GM23338 (cell line): ENCODE measurements around the gene ZMYND11. TPM values are rescaled to one million over a fixed set of nuclear protein-coding genes. Genes with fewer than 3 reads are reported as not detected.

Experiments used
- ATAC-seq: fragments of 200-7000 bp; cut with Tn5 transposase; 3 replicates; pipeline ENCODE4 v1.9.1; 2020
- DNase-seq: peaks from one replicate; pipeline ENCODE4 v3.0.0-alpha.2; 2015; ENCODE audit warnings: low spot score
- H2AFZ ChIP-seq: fragments of 200-600 bp; sonication (generic); 2 replicates; pipeline ENCODE4 v1.8.0; 2016; ENCODE audit warnings: antibody characterized with exemption, mild to moderate bottlenecking, moderate library complexity
- H3F3A ChIP-seq: fragments of 200-600 bp; sonication (generic); replicated peaks from 2 replicates; pipeline ENCODE4 v1.8.0; 2017; ENCODE audit warnings: antibody characterized with exemption, mixed run types, low read depth
- H3K27ac ChIP-seq: fragments of 200-600 bp; sonication (generic); 2 replicates; pipeline ENCODE4 v1.6.1; 2016; ENCODE audit warnings: low read depth
- H3K27me3 ChIP-seq: fragments of 200-600 bp; sonication (generic); 2 replicates; pipeline ENCODE4 v1.8.0; 2016; ENCODE audit warnings: mild to moderate bottlenecking, mixed run types, moderate library complexity; ENCODE audit not compliant: insufficient read depth
- H3K36me3 ChIP-seq: fragments of 200-600 bp; sonication (generic); 2 replicates; pipeline ENCODE4 v1.8.0; 2016; ENCODE audit warnings: mild to moderate bottlenecking; ENCODE audit not compliant: insufficient read depth
- H3K4me1 ChIP-seq: fragments of 200-600 bp; sonication (generic); 2 replicates; pipeline ENCODE4 v1.8.0; 2016; ENCODE audit warnings: mild to moderate bottlenecking, moderate library complexity; ENCODE audit not compliant: insufficient read depth
- H3K4me2 ChIP-seq: fragments of 200-600 bp; sonication (generic); 2 replicates; pipeline ENCODE4 v1.7.1; 2017; ENCODE audit warnings: mixed run types
- H3K4me3 ChIP-seq: fragments of 200-600 bp; sonication (generic); 2 replicates; pipeline ENCODE4 v1.6.1; 2016; ENCODE audit warnings: mixed run types
- H3K79me2 ChIP-seq: fragments of 200-600 bp; sonication (generic); replicated peaks from 2 replicates; pipeline ENCODE4 v1.8.0; 2017; ENCODE audit warnings: mild to moderate bottlenecking; ENCODE audit not compliant: insufficient read depth
- H3K9me2 ChIP-seq: fragments of 200-600 bp; sonication (generic); 2 replicates; pipeline ENCODE4 v1.8.0; 2017; ENCODE audit not compliant: insufficient read depth
- H4K20me1 ChIP-seq: fragments of 200-600 bp; sonication (generic); replicated peaks from 2 replicates; pipeline ENCODE4 v1.8.0; 2017; ENCODE audit warnings: mild to moderate bottlenecking; ENCODE audit not compliant: insufficient read depth
- H3K27ac Mint-ChIP-seq: 2 replicates; pipeline ENCODE4 v1.8.0; 2020; ENCODE audit warnings: inconsistent platforms, mild to moderate bottlenecking, moderate library complexity, mixed read lengths
- H3K27me3 Mint-ChIP-seq: 3 replicates; pipeline ENCODE4 v1.8.0; 2022; ENCODE audit warnings: low read depth, mild to moderate bottlenecking, moderate library complexity, mixed read lengths, inconsistent platforms; ENCODE audit not compliant: insufficient read depth, poor library complexity
- H3K36me3 Mint-ChIP-seq: 3 replicates; pipeline ENCODE4 v1.8.0; 2021; ENCODE audit warnings: low read depth, mild to moderate bottlenecking, inconsistent platforms, moderate library complexity, mixed read lengths
- H3K4me1 Mint-ChIP-seq: 3 replicates; pipeline ENCODE4 v1.8.0; 2020; ENCODE audit warnings: mild to moderate bottlenecking, inconsistent platforms, mixed read lengths
- H3K4me3 Mint-ChIP-seq: 3 replicates; pipeline ENCODE4 v1.8.0; 2021; ENCODE audit warnings: moderate library complexity, mild to moderate bottlenecking, inconsistent platforms, mixed read lengths
- H3K9me3 Mint-ChIP-seq: 3 replicates; pipeline ENCODE4 v1.8.0; 2020; ENCODE audit warnings: moderate library complexity, mild to moderate bottlenecking, inconsistent platforms, mixed read lengths
- EZH2phosphoT487 ChIP-seq: fragments of 200-600 bp; sonication (generic); IDR thresholded peaks from one replicate; pipeline ENCODE4 v1.8.1; 2018; ENCODE audit warnings: antibody characterized with exemption; ENCODE audit not compliant: unreplicated experiment
- JUNB ChIP-seq: IDR thresholded peaks from one replicate; pipeline ENCODE4 v1.6.1; 2016; ENCODE audit warnings: antibody characterized with exemption; ENCODE audit not compliant: unreplicated experiment
- NANOG ChIP-seq: IDR thresholded peaks from 2 replicates; pipeline ENCODE4 v1.6.1; 2016; ENCODE audit warnings: antibody characterized with exemption, borderline replicate concordance
- POLR2AphosphoS5 ChIP-seq: IDR thresholded peaks from 2 replicates; pipeline ENCODE4 v1.6.1; 2016; ENCODE audit warnings: antibody characterized with exemption, low read depth
- REST ChIP-seq: IDR thresholded peaks from one replicate; pipeline ENCODE4 v1.6.1; 2018; ENCODE audit warnings: antibody characterized with exemption; ENCODE audit not compliant: unreplicated experiment
- STAT1 ChIP-seq: IDR thresholded peaks from one replicate; pipeline ENCODE4 v1.6.1; 2016; ENCODE audit warnings: antibody characterized with exemption; ENCODE audit not compliant: unreplicated experiment
- ZNF114 ChIP-seq: fragments of 250-450 bp; sonication (Bioruptor Pico); IDR thresholded peaks from 2 replicates; pipeline ENCODE4 v1.5.0; 2020; ENCODE audit warnings: mild to moderate bottlenecking, moderate library complexity
- ZNF462 ChIP-seq: fragments of 250-450 bp; sonication (Bioruptor Pico); IDR thresholded peaks from 2 replicates; pipeline ENCODE4 v1.5.0; 2020; ENCODE audit warnings: mild to moderate bottlenecking, moderate library complexity
- polyA plus RNA-seq: library from polyadenylated mRNA; unstranded; fragments of >200 nt; fragmentation: Nextera tagmentation; extraction: Ambion mirVana; gene quantifications from 2 replicates; pipeline ENCODE4 v1.2.1, GENCODE V29; 2016
- total RNA-seq: library from RNA; depleted of rRNA; stranded (reverse); fragments of >200 nt; shearing (Covaris generic); gene quantifications from 2 replicates; pipeline ENCODE4 v1.2.3, GENCODE V29; 2014

The ZMYND11 gene
- total and polyA plus RNA-seq, 2 experiments from 2014 or later, result 8.9 to 16.9 TPM

GRCh38 chr10:94613-95012 is 40.6 kb upstream of the ZMYND11 start:
- Histone ChIP-seq H3K4me1 (no peaks in the 10 kb centered on the region), H3K4me2 (no peak overlapping the region), H3K36me3 (no peaks in the 10 kb centered on the region), H4K20me1 (no peaks in the 10 kb centered on the region), H3K27me3 (no peaks in the 10 kb centered on the region), H3F3A (no peaks in the 10 kb centered on the region), H3K27ac (no peak overlapping the region), H3K9me2 (no peaks in the 10 kb centered on the region), H3K4me3 (no peak overlapping the region), H2AFZ (no peak overlapping the region), H3K79me2 (no peaks in the 10 kb centered on the region)
- no peak for ATAC-seq
- Mint-ChIP-seq H3K9me3 (peaks cover 70% of the 10 kb centered on the region), H3K36me3 (peaks cover 14% of the 10 kb centered on the region; the same call in 2 of the 3 replicates), H3K4me3 (no peak overlapping the region), H3K27ac (no peak overlapping the region), H3K4me1 (peaks cover 2% of the 10 kb centered on the region; the same call in 1 of the 3 replicates), H3K27me3 (peaks cover 3% of the 10 kb centered on the region)
- no peak for DNase-seq
- TF ChIP-seq ZNF114 (CRISPR knock-in tag) (no peak), STAT1 (no peak), EZH2phosphoT487 (no peak), JUNB (no peak), POLR2AphosphoS5 (no peak), ZNF462 (CRISPR knock-in tag) (no peak), NANOG (no peak), REST (no peak)
